Measurements from ENCODE around the gene ARMC9. TPM values are rescaled to one million over a fixed set of nuclear protein-coding genes. Genes with fewer than 3 reads are reported as not detected.

ARMC9 gene
- total RNA-seq, 2 experiments from 2014 or later: 0.50 to 0.55 TPM

- H3K27me3 Mint-ChIP-seq: peaks cover 3% of the 10 kb centered on the region
- peaks cover 15% of the 10 kb centered on the region for H3K4me1 Mint-ChIP-seq
- no peaks in the 10 kb centered on the region for H3K9me3 Mint-ChIP-seq
- no peaks in the 10 kb centered on the region for H3K36me3 Mint-ChIP-seq (ENCODE audit: low read depth)
- H3K4me3 Mint-ChIP-seq: no peak overlapping the region
- CTCF ChIA-PET: interaction anchor here (0.5 kb wide), 1 partner anchor 94 kb away, joined by 3 read pairs; no protein-coding TSS in a partner anchor
- H3K27ac Mint-ChIP-seq: no peak overlapping the region
- POLR2A ChIA-PET: no interaction called here
- no peak for DNase-seq
These were observed 159.5 kb downstream of the ARMC9 start for GRCh38 chr2:231357931-231358330.

GRCh38 chr2:231359441-231359840, 161.0 kb downstream of the ARMC9 start:
- Mint-ChIP-seq H3K27me3 (peaks cover 3% of the 10 kb centered on the region), H3K36me3 (ENCODE audit: low read depth) (no peaks in the 10 kb centered on the region), H3K9me3 (no peaks in the 10 kb centered on the region), H3K4me3 (no peak overlapping the region), H3K27ac (no peak overlapping the region), H3K4me1 (peaks cover 18% of the 10 kb centered on the region)
- ChIA-PET POLR2A (no interaction called here), CTCF (no interaction called here)
- DNase-seq: no peak

- Mint-ChIP-seq H3K4me1 (peaks cover 20% of the 10 kb centered on the region), H3K36me3 (ENCODE audit: low read depth) (no peaks in the 10 kb centered on the region), H3K9me3 (no peaks in the 10 kb centered on the region), H3K27me3 (peaks cover 3% of the 10 kb centered on the region), H3K4me3 (no peak overlapping the region), H3K27ac (no peak overlapping the region)
- ChIA-PET POLR2A (no interaction called here), CTCF (no interaction called here)
- no peak for DNase-seq
These were observed 161.5 kb downstream of the ARMC9 start for GRCh38 chr2:231359948-231360347.

- H3K9me3 Mint-ChIP-seq: no peaks in the 10 kb centered on the region
- no peak overlapping the region for H3K4me3 Mint-ChIP-seq
- POLR2A ChIA-PET: no interaction called here
- DNase-seq: no peak
- CTCF ChIA-PET: no interaction called here
- no peak overlapping the region for H3K27ac Mint-ChIP-seq
- H3K27me3 Mint-ChIP-seq: peaks cover 2% of the 10 kb centered on the region
- H3K4me1 Mint-ChIP-seq: peaks cover 21% of the 10 kb centered on the region
- no peaks in the 10 kb centered on the region for H3K36me3 Mint-ChIP-seq (ENCODE audit: low read depth)
These were observed 162.0 kb downstream of the ARMC9 start for GRCh38 chr2:231360401-231360800.

- POLR2A ChIA-PET: no interaction called here
- H3K36me3 Mint-ChIP-seq (ENCODE audit: low read depth): no peaks in the 10 kb centered on the region
- CTCF ChIA-PET: interaction anchor here (1.0 to 1.9 kb wide), 4 partner anchors 39 to 249 kb away, joined by 3 to 5 read pairs (median 3); no protein-coding TSS in a partner anchor
- H3K4me3 Mint-ChIP-seq: no peak overlapping the region
- H3K4me1 Mint-ChIP-seq: peaks cover 21% of the 10 kb centered on the region
- H3K27me3 Mint-ChIP-seq: peaks cover 2% of the 10 kb centered on the region
- H3K9me3 Mint-ChIP-seq: no peaks in the 10 kb centered on the region
- H3K27ac Mint-ChIP-seq: no peak overlapping the region
- no peak for DNase-seq
These were observed 162.5 kb downstream of the ARMC9 start for GRCh38 chr2:231360881-231361371.

GRCh38 chr2:231361701-231362554, 163.5 kb downstream of the ARMC9 start:
- peak; percentile 34 for DNase-seq
- Mint-ChIP-seq H3K27ac (peak overlapping the region; percentile 51), H3K27me3 (peaks cover 2% of the 10 kb centered on the region), H3K4me1 (peaks cover 21% of the 10 kb centered on the region), H3K36me3 (ENCODE audit: low read depth) (no peaks in the 10 kb centered on the region), H3K4me3 (no peak overlapping the region), H3K9me3 (no peaks in the 10 kb centered on the region)
- CTCF ChIA-PET: interaction anchor here (0.6 to 1.9 kb wide), 6 partner anchors 38 to 259 kb away, joined by 3 to 5 read pairs (median 3); no protein-coding TSS in a partner anchor
- POLR2A ChIA-PET: no interaction called here

GRCh38 chr2:231362555-231363184, 164.2 kb downstream of the ARMC9 start:
- H3K36me3 Mint-ChIP-seq (ENCODE audit: low read depth): no peaks in the 10 kb centered on the region
- H3K27ac Mint-ChIP-seq: peak overlapping the region; percentile 51
- peaks cover 2% of the 10 kb centered on the region for H3K27me3 Mint-ChIP-seq
- no peaks in the 10 kb centered on the region for H3K9me3 Mint-ChIP-seq
- H3K4me1 Mint-ChIP-seq: peaks cover 21% of the 10 kb centered on the region
- no peak for DNase-seq
- POLR2A ChIA-PET: no interaction called here
- H3K4me3 Mint-ChIP-seq: no peak overlapping the region
- CTCF ChIA-PET: interaction anchor here (1.9 kb wide), 1 partner anchor 49 kb away, joined by 5 read pairs; no protein-coding TSS in a partner anchor

- DNase-seq: no peak
- POLR2A ChIA-PET: no interaction called here
- CTCF ChIA-PET: interaction anchor here (0.7 kb wide), 2 partner anchors 88 to 1594 kb away, joined by 3 to 4 read pairs; no protein-coding TSS in a partner anchor
- no peaks in the 10 kb centered on the region for H3K36me3 Mint-ChIP-seq (ENCODE audit: low read depth)
- H3K27ac Mint-ChIP-seq: no peak overlapping the region
- no peak overlapping the region for H3K4me3 Mint-ChIP-seq
- H3K9me3 Mint-ChIP-seq: no peaks in the 10 kb centered on the region
- H3K27me3 Mint-ChIP-seq: peaks cover 2% of the 10 kb centered on the region
- peaks cover 21% of the 10 kb centered on the region for H3K4me1 Mint-ChIP-seq
These were observed 165.6 kb downstream of the ARMC9 start for GRCh38 chr2:231364061-231364460.

- Mint-ChIP-seq H3K9me3 (no peaks in the 10 kb centered on the region), H3K4me3 (no peak overlapping the region), H3K27ac (no peak overlapping the region), H3K4me1 (peaks cover 21% of the 10 kb centered on the region), H3K36me3 (ENCODE audit: low read depth) (no peaks in the 10 kb centered on the region), H3K27me3 (peaks cover 2% of the 10 kb centered on the region)
- ChIA-PET POLR2A (no interaction called here), CTCF (no interaction called here)
- no peak for DNase-seq
These were observed 166.8 kb downstream of the ARMC9 start for GRCh38 chr2:231364961-231365810.

- POLR2A ChIA-PET: no interaction called here
- Mint-ChIP-seq H3K4me1 (peaks cover 13% of the 10 kb centered on the region), H3K9me3 (no peaks in the 10 kb centered on the region)
These were observed 168.7 kb downstream of the ARMC9 start for GRCh38 chr2:231367178-231367577.

GRCh38 chr2:231369580-231370428, 171.4 kb downstream of the ARMC9 start:
- H3K4me1 Mint-ChIP-seq: peaks cover 3% of the 10 kb centered on the region
- H3K4me3 Mint-ChIP-seq: no peak overlapping the region
- ChIA-PET CTCF (interaction anchor here (0.6 kb wide), 1 partner anchor 994 kb away, joined by 3 read pairs; no protein-coding TSS in a partner anchor), POLR2A (no interaction called here)
- DNase-seq: no peak
- H3K36me3 Mint-ChIP-seq (ENCODE audit: low read depth): no peaks in the 10 kb centered on the region
- no peak overlapping the region for H3K27ac Mint-ChIP-seq
- no peaks in the 10 kb centered on the region for H3K27me3 Mint-ChIP-seq
- H3K9me3 Mint-ChIP-seq: no peaks in the 10 kb centered on the region

More at GRCh38 chr2:231367178-231367577, 168.7 kb downstream of the ARMC9 start:
- no peaks in the 10 kb centered on the region for H3K36me3 Mint-ChIP-seq (ENCODE audit: low read depth)
- no peak for DNase-seq
- CTCF ChIA-PET: no interaction called here
- peaks cover 2% of the 10 kb centered on the region for H3K27me3 Mint-ChIP-seq
- H3K27ac Mint-ChIP-seq: no peak overlapping the region
- no peak overlapping the region for H3K4me3 Mint-ChIP-seq

GRCh38 chr2:231370429-231370748, 172.0 kb downstream of the ARMC9 start:
- Mint-ChIP-seq H3K4me3 (no peak overlapping the region), H3K9me3 (no peaks in the 10 kb centered on the region), H3K36me3 (ENCODE audit: low read depth) (no peaks in the 10 kb centered on the region), H3K27me3 (no peaks in the 10 kb centered on the region), H3K27ac (no peak overlapping the region), H3K4me1 (no peaks in the 10 kb centered on the region)
- ChIA-PET POLR2A (no interaction called here), CTCF (interaction anchor here (0.6 kb wide), 1 partner anchor 994 kb away, joined by 3 read pairs; no protein-coding TSS in a partner anchor)
- DNase-seq: no peak

All from activated CD4-positive, alpha-beta memory T cell treated with anti-CD3 and anti-CD28 coated beads, Interleukin-2, amount 10 ng/mL, durations not matched to agents 7 days and 5 days (primary cell).